HL-60 (cell line): ENCODE results near the gene IDE.
"Not testable (repeated sequence)": the region's sequence is repeated elsewhere in the genome, so short reads cannot be mapped to it uniquely, and the experiment has no call there.

Experiments
- DNase-seq, 2 experiments: peaks; one replicate each; pipeline ENCODE4 v3.0.0-alpha.2; 2010 to 2020; ENCODE audit warnings: low read depth in 1 of 2, low spot score in 1 of 2
- H3K27ac ChIP-seq: fragments of 250-450 bp; sonication (Bioruptor Pico); replicated peaks from 2 replicates; pipeline ENCODE4 v1.5.1; 2020; ENCODE audit warnings: mild to moderate bottlenecking, moderate library complexity
- H3K27me3 ChIP-seq: fragments of 250-450 bp; sonication (Bioruptor Pico); 2 replicates; pipeline ENCODE4 v1.5.1; 2021; ENCODE audit warnings: mild to moderate bottlenecking, moderate library complexity; ENCODE audit not compliant: insufficient read depth, poor library complexity, severe bottlenecking
- H3K4me3 ChIP-seq: replicated peaks from 2 replicates; pipeline ENCODE4 v1.5.1; 2011; ENCODE audit warnings: mild to moderate bottlenecking, control low read depth, low read length; ENCODE audit not compliant: insufficient read depth
- CTCF ChIP-seq: IDR thresholded peaks from one replicate; pipeline ENCODE4 v1.5.1; 2011; ENCODE audit warnings: low read length, control low read depth, inconsistent platforms; ENCODE audit not compliant: insufficient read depth
- GABPA ChIP-seq: IDR thresholded peaks from 2 replicates; pipeline ENCODE4 v1.6.1; 2012; ENCODE audit warnings: low read depth
- POLR2AphosphoS5 ChIP-seq: IDR thresholded peaks from 2 replicates; pipeline ENCODE4 v1.6.1; 2012; ENCODE audit warnings: low read depth
- SPI1 ChIP-seq: IDR thresholded peaks from 2 replicates; pipeline ENCODE4 v1.6.1; 2012; ENCODE audit warnings: low read depth, mild to moderate bottlenecking, borderline replicate concordance
- TF ChIP-seq, protein P1 (sequence below): IDR thresholded peaks from 2 replicates; pipeline ENCODE4 v1.6.1; 2012; ENCODE audit warnings: low read depth; ENCODE audit not compliant: insufficient replicate concordance

The IDE gene

GRCh38 chr10:92450896-92451295 lies 123.0 kb downstream of the IDE start:
- TF ChIP-seq SPI1 (no peak), GABPA (no peak), POLR2AphosphoS5 (no peak), CTCF (no peak)
- TF ChIP-seq, protein P1, sequence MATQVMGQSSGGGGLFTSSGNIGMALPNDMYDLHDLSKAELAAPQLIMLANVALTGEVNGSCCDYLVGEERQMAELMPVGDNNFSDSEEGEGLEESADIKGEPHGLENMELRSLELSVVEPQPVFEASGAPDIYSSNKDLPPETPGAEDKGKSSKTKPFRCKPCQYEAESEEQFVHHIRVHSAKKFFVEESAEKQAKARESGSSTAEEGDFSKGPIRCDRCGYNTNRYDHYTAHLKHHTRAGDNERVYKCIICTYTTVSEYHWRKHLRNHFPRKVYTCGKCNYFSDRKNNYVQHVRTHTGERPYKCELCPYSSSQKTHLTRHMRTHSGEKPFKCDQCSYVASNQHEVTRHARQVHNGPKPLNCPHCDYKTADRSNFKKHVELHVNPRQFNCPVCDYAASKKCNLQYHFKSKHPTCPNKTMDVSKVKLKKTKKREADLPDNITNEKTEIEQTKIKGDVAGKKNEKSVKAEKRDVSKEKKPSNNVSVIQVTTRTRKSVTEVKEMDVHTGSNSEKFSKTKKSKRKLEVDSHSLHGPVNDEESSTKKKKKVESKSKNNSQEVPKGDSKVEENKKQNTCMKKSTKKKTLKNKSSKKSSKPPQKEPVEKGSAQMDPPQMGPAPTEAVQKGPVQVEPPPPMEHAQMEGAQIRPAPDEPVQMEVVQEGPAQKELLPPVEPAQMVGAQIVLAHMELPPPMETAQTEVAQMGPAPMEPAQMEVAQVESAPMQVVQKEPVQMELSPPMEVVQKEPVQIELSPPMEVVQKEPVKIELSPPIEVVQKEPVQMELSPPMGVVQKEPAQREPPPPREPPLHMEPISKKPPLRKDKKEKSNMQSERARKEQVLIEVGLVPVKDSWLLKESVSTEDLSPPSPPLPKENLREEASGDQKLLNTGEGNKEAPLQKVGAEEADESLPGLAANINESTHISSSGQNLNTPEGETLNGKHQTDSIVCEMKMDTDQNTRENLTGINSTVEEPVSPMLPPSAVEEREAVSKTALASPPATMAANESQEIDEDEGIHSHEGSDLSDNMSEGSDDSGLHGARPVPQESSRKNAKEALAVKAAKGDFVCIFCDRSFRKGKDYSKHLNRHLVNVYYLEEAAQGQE, result no peak
- Histone ChIP-seq H3K4me3 (no peak overlapping the region), H3K27ac (no peak overlapping the region), H3K27me3 (no peaks in the 10 kb centered on the region)
- DNase-seq, result no peak

DNA sequence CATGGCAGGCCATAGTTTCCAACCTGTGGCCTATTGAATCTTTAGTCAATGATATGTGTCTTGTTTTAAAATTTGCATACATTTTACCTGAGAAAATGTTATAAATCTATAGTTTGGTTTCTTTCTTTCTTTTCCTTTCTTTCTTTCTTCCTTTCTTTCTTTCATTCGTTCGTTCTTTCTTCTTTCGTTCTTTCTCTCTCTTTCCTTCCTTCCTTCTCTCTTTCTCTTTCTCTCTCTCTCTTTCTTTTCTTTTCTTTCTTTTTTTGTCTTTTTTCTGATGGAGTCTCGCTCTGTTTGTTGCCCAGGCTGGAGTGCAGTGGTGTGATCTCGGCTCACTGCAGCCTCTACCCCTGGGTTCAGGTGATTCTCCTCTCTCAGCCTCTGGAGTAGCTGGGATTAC lies 133.3 kb downstream of the IDE start:
- Histone ChIP-seq H3K27ac (no peak overlapping the region), H3K27me3 (no peaks in the 10 kb centered on the region), H3K4me3 (no peak overlapping the region)
- no peak for DNase-seq
- TF ChIP-seq CTCF (no peak), GABPA (no peak), POLR2AphosphoS5 (no peak), SPI1 (no peak)
- TF ChIP-seq, protein P1, result no peak

GRCh38 chr10:92438220-92438619 lies 135.7 kb downstream of the IDE start:
- H3K27me3 ChIP-seq, result no peaks in the 10 kb centered on the region
- no peak overlapping the region for H3K4me3 ChIP-seq
- TF ChIP-seq, protein P1, result no peak
- no peak for TF ChIP-seq SPI1
- H3K27ac ChIP-seq, result no peak overlapping the region
- DNase-seq, result no peak

DNA sequence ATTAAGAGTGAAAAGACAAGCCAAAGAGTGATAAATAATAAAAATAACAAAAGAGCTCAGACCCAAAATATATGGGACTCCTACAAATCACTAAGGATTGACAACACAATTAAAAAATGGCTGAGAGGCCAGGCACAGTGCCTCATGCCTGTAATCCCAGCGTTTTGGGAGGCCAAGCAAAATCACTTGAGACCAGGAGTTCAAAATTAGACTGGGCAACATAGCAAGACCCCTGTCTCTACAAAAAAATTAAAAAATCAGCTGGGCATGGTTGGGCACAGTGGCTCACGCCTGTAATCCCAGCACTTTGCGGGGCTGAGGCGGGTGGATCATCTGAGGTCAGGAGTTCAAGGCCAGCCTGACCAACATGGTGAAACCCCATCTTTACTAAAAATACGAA lies 137.3 kb downstream of the IDE start:
- TF ChIP-seq SPI1 (no peak), POLR2AphosphoS5 (no peak), CTCF (no peak), GABPA (no peak)
- TF ChIP-seq, protein P1, result no peak
- DNase-seq, result no peak
- no peak overlapping the region for H3K4me3 ChIP-seq
- H3K27me3 ChIP-seq, result no peaks in the 10 kb centered on the region
- H3K27ac ChIP-seq, result no peak overlapping the region

GRCh38 chr10:92436065-92436464 lies 137.8 kb downstream of the IDE start:
- H3K27ac ChIP-seq, H3K4me3 ChIP-seq, DNase-seq, H3K27me3 ChIP-seq: not testable (repeated sequence)
